Kidney (tissue), 14 donors: ENCODE data around the gene CACNA2D1. TPM values are rescaled to one million over a fixed set of nuclear protein-coding genes. Genes with fewer than 3 reads are reported as not detected.
"Not testable (repeated sequence)": the region's sequence is repeated elsewhere in the genome, so short reads cannot be mapped to it uniquely, and the experiment has no call there.

Source experiments
- DNase-seq, 5 donors: peaks; one replicate each; pipeline ENCODE4 v3.0.0-alpha.2; 2013 to 2020
- FAIRE-seq: peaks from 2 replicates; lab custom pipeline; 2012; peaks lifted over from hg19 to GRCh38; lab: Jason Lieb, UNC
- H3K27ac ChIP-seq, 2 donors: one replicate each; pipeline ENCODE4 v1.7.0; 2013; ENCODE audit warnings: low read depth in 2 of 2, low read length in 2 of 2, inconsistent platforms in 1 of 2
- H3K27me3 ChIP-seq: one replicate; pipeline ENCODE4 v1.7.1; 2013; ENCODE audit warnings: low read length, inconsistent platforms; ENCODE audit not compliant: control insufficient read depth, insufficient read depth
- H3K36me3 ChIP-seq, 3 donors: one replicate each; pipeline versions ENCODE4 v1.7.0 to v1.7.1; 2013; ENCODE audit warnings: low read length in 3 of 3, control low read depth in 1 of 3, inconsistent platforms in 1 of 3; ENCODE audit not compliant: insufficient read depth in 3 of 3, control insufficient read depth in 2 of 3
- H3K4me1 ChIP-seq, 3 donors: one replicate each; pipeline versions ENCODE4 v1.7.0 to v1.7.1; 2013; ENCODE audit warnings: low read length in 3 of 3, inconsistent platforms in 1 of 3, low read depth in 1 of 3; ENCODE audit not compliant: control insufficient read depth in 2 of 3, insufficient read depth in 2 of 3
- H3K4me3 ChIP-seq, 3 donors: one replicate each; pipeline versions ENCODE4 v1.7.0 to v1.8.1; 2013; ENCODE audit warnings: low read length in 3 of 3, control low read depth in 1 of 3, inconsistent platforms in 1 of 3
- H3K9ac ChIP-seq, 3 donors: one replicate each; pipeline versions ENCODE4 v1.7.0 to v1.7.1; 2013; ENCODE audit warnings: low read length in 3 of 3, control low read depth in 1 of 3, inconsistent platforms in 1 of 3
- H3K9me3 ChIP-seq, 3 donors: one replicate each; pipeline versions ENCODE4 v1.7.0 to v1.7.1; 2013; ENCODE audit warnings: low read length in 3 of 3, control low read depth in 1 of 3, inconsistent platforms in 1 of 3; ENCODE audit not compliant: control insufficient read depth in 2 of 3, insufficient read depth in 1 of 3
- CTCF ChIP-seq: IDR thresholded peaks from 3 replicates; pipeline ENCODE4 v1.5.1; 2012; ENCODE audit warnings: mild to moderate bottlenecking, moderate library complexity, borderline replicate concordance; ENCODE audit not compliant: insufficient read depth; ENCODE audit errors: extremely low read depth
- intact Hi-C: fragments of 100-400 bp; cut with DNase I; formaldehyde crosslinking; loops from one replicate; pipeline ENCODE4 v1.11.1; 2022
- polyA plus RNA-seq: library from polyadenylated mRNA; stranded (reverse); fragments of 350-450 nt; fragmentation: Illumina TruSeq; extraction: RNeasy Lipid Tissue Mini Kit (QIAGEN cat#74804); gene quantifications from one replicate; pipeline ENCODE4 v1.2.3, GENCODE V29; 2014; ENCODE audit warnings: low read depth, low replicate concordance; ENCODE audit not compliant: insufficient read depth
- total RNA-seq: library from RNA; stranded (reverse); fragmentation: NEBNext Ultra II Directional; extraction: Animal tissue kit (Norgen Biotek cat#: 25700); gene quantifications from one replicate; pipeline ENCODE4 v1.2.1, GENCODE V29; 2021
- donor health status: control.
- donor health status: control.
- donor health status: control.
- donor health status: control.
- donor health status: control.
- donor health status: DM: yes; HTN: yes; CAD: no.
- donor health status: Normal renal cell carcinoma (clear cell type).

The CACNA2D1 gene
- total and polyA plus RNA-seq, 2 donors from 2014 or later, result 3.5 to 18.3 TPM

DNA sequence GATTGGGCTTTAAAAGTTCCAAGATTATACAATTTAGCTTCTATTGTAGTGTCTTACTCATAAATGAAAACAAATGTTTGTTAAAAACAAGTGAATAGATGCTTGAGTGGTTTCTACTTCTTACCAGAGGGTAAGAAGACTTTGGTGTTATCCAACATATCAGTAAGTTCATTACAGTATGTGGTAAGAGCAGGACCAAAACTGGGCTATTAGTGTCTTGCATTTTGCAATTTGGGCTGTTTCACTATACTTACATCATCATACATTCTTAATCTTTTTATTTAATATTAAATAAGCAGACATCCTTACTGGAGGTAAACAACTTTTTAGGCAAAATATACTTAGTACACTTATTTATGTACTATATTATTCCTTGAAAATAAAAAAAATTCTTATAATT lies 425.4 kb downstream of the CACNA2D1 start:
- H3K4me1 ChIP-seq, result no peaks in the 10 kb centered on the region
- no peak overlapping the region for H3K27ac ChIP-seq
- H3K9ac ChIP-seq, result no peak overlapping the region
- H3K9me3 ChIP-seq, result no peaks in the 10 kb centered on the region
- no peak overlapping the region for H3K4me3 ChIP-seq
- H3K27me3 ChIP-seq, result no peaks in the 10 kb centered on the region
- intact Hi-C loops, result no loop called here
- no peak for FAIRE-seq
- TF ChIP-seq CTCF, result no peak
- no peak for DNase-seq
- no peaks in the 10 kb centered on the region for H3K36me3 ChIP-seq

DNA sequence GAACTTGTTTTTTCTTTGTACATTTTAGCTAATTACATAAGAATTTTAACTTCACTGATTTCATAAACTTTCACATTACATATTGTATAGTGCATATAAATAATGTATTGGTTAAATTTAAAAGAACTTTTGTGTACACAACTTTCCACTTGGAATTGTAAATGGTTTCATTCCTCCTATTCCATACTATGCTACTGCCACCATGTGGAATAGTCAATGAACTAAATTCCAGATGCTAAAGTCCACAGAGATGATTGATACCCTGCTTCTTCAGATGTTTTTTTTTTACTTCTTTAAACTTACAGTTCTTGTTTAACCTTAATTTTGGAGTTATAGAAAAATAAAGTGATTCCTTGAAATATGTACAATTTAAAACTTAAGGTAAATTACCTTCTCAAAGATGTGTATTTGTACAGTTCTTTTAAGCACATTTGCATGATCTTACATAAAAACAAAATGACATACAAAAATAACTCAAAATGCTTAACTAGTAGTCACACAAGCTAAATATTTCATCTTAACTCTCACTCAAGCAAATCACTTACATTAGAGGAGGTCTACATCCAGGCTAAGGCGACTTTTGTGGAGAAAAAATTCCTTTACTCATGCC lies 426.1 kb downstream of the CACNA2D1 start:
- no peaks in the 10 kb centered on the region for H3K27me3 ChIP-seq
- no peak overlapping the region for H3K9ac ChIP-seq
- H3K36me3 ChIP-seq, result no peaks in the 10 kb centered on the region
- H3K9me3 ChIP-seq, result no peaks in the 10 kb centered on the region
- H3K4me3 ChIP-seq, result no peak overlapping the region
- peak in 2 of 5 donors; percentile 39 to 55 for DNase-seq
- FAIRE-seq, result peak; percentile 89
- TF ChIP-seq CTCF, result peak; percentile 45
- H3K4me1 ChIP-seq, result no peaks in the 10 kb centered on the region
- no peak overlapping the region for H3K27ac ChIP-seq
- intact Hi-C loops, result no loop called here

DNA sequence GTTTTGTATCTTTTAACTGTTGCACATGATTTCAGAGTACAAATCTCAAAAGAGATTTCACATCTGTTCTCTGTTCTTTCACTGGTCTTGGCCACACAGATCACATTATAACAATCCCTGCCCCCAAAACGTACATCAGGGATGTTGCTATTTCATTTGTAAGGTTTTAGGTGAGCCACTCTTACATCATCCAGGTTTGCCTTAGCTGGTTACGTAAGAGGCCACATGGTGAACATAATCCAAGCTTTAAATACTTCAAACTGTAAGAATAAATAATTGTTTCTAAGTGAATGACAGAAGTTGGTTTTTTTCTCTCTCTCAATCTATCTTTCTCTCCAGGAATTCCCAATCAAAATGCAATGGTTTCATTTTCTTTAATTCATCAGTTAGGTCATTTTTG lies 427.8 kb downstream of the CACNA2D1 start:
- DNase-seq, result no peak

DNA sequence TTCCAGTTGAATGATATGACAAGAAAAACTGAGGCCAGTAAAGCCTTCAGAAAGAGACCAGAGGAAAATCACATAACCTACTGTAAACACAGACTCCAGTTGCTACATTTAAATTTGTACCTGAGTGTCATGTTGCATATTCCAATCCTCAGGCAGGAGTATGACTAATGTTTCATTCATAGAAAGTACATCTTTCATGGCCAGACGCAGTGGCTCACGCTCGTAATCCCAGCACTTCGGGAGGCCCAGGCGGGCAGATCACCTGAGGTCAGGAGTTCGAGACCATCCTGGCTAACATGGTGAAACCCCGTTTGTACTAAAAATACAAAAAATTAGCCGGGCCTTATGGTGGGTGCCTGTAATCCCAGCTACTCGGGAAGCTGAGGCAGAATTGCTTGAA lies 429.0 kb downstream of the CACNA2D1 start:
- H3K4me3 ChIP-seq, H3K27ac ChIP-seq, DNase-seq, H3K9ac ChIP-seq, H3K4me1 ChIP-seq, FAIRE-seq, H3K36me3 ChIP-seq, H3K27me3 ChIP-seq, intact Hi-C loops, H3K9me3 ChIP-seq: not testable (repeated sequence)

More for the DNA sequence above, 427.8 kb downstream of the CACNA2D1 start:
- FAIRE-seq, result no peak
- TF ChIP-seq CTCF, result no peak
- Histone ChIP-seq H3K4me1 (no peaks in the 10 kb centered on the region), H3K27me3 (no peaks in the 10 kb centered on the region), H3K36me3 (no peaks in the 10 kb centered on the region), H3K9me3 (no peaks in the 10 kb centered on the region), H3K27ac (no peak overlapping the region), H3K9ac (no peak overlapping the region), H3K4me3 (no peak overlapping the region)
- intact Hi-C loops, result no loop called here
